ENCODE measurements around the gene ORM2.

Gene ORM2

GRCh38 chr9:114294664-114295063 lies 35.0 kb upstream of the ORM2 start:
- no peak for DNase-seq (ENCODE audit: low spot score)

GRCh38 chr9:114296338-114296737 lies 33.3 kb upstream of the ORM2 start:
- no peak for DNase-seq (ENCODE audit: low spot score)

- DNase-seq (ENCODE audit: low spot score), result no peak
These were observed 30.1 kb upstream of the ORM2 start for GRCh38 chr9:114299286-114300152.

- no peak for DNase-seq (ENCODE audit: low spot score)
These were observed 29.4 kb upstream of the ORM2 start for GRCh38 chr9:114300153-114300845.

- no peak for DNase-seq (ENCODE audit: low spot score)
These were observed 28.5 kb upstream of the ORM2 start for GRCh38 chr9:114300846-114301797.

- no peak for DNase-seq (ENCODE audit: low spot score)
These were observed 27.7 kb upstream of the ORM2 start for GRCh38 chr9:114301798-114302565.

GRCh38 chr9:114302727-114303126 lies 26.9 kb upstream of the ORM2 start:
- DNase-seq (ENCODE audit: low spot score), result no peak

- DNase-seq (ENCODE audit: low spot score), result no peak
These were observed 26.1 kb upstream of the ORM2 start for GRCh38 chr9:114303571-114303970.

- DNase-seq (ENCODE audit: low spot score), result no peak
These were observed 25.7 kb upstream of the ORM2 start for GRCh38 chr9:114303977-114304376.

GRCh38 chr9:114304416-114305188 lies 25.1 kb upstream of the ORM2 start:
- no peak for DNase-seq (ENCODE audit: low spot score)

GRCh38 chr9:114307899-114308267 lies 21.8 kb upstream of the ORM2 start:
- no peak for DNase-seq (ENCODE audit: low spot score)

- no peak for DNase-seq (ENCODE audit: low spot score)
These were observed 21.2 kb upstream of the ORM2 start for GRCh38 chr9:114308361-114308950.

- no peak for DNase-seq (ENCODE audit: low spot score)
These were observed 20.6 kb upstream of the ORM2 start for GRCh38 chr9:114309096-114309495.

- DNase-seq (ENCODE audit: low spot score), result no peak
These were observed 18.9 kb upstream of the ORM2 start for GRCh38 chr9:114310471-114311450.

GRCh38 chr9:114311571-114312512 lies 17.8 kb upstream of the ORM2 start:
- no peak for DNase-seq (ENCODE audit: low spot score)

- DNase-seq (ENCODE audit: low spot score), result no peak
These were observed 17.2 kb upstream of the ORM2 start for GRCh38 chr9:114312513-114312875.

- DNase-seq (ENCODE audit: low spot score), result no peak
These were observed 16.5 kb upstream of the ORM2 start for GRCh38 chr9:114313186-114313585.

GRCh38 chr9:114314256-114314867 lies 15.3 kb upstream of the ORM2 start:
- no peak for DNase-seq (ENCODE audit: low spot score)
